NCI-H748 treated with DMSO at 0.1 percent for 48 hours (cell line): Measurements from ENCODE around the gene PCYT1A.
"Not testable (repeated sequence)": the region's sequence is repeated elsewhere in the genome, so short reads cannot be mapped to it uniquely, and the experiment has no call there.

Experiments
- DNase-seq: peaks from one replicate; lab custom pipeline; 2025; lab: John Stamatoyannopoulos, UW

PCYT1A gene

GRCh38 chr3:196287090-196287439 is 461 bp downstream of the PCYT1A start:
- no peak for DNase-seq

- DNase-seq = no peak
Observed at GRCh38 chr3:196284396-196284795, 3.1 kb downstream of the PCYT1A start.

- no peak for DNase-seq
Observed at GRCh38 chr3:196281962-196282361, 5.6 kb downstream of the PCYT1A start.

GRCh38 chr3:196280689-196281440 is 6.7 kb downstream of the PCYT1A start:
- no peak for DNase-seq

- no peak for DNase-seq
Observed at GRCh38 chr3:196275126-196275525, 12.4 kb downstream of the PCYT1A start.

- DNase-seq = no peak
Observed at GRCh38 chr3:196274585-196274984, 12.9 kb downstream of the PCYT1A start.

- DNase-seq = no peak
Observed at GRCh38 chr3:196273655-196274054, 13.9 kb downstream of the PCYT1A start.

GRCh38 chr3:196272826-196273225 is 14.7 kb downstream of the PCYT1A start:
- no peak for DNase-seq

GRCh38 chr3:196270499-196270898 is 17.0 kb downstream of the PCYT1A start:
- no peak for DNase-seq

GRCh38 chr3:196268284-196269163 is 19.0 kb downstream of the PCYT1A start:
- DNase-seq = no peak

GRCh38 chr3:196263819-196264218 is 23.7 kb downstream of the PCYT1A start:
- no peak for DNase-seq

GRCh38 chr3:196260784-196261183 is 26.7 kb downstream of the PCYT1A start:
- DNase-seq = no peak

GRCh38 chr3:196255776-196256175 is 31.8 kb downstream of the PCYT1A start:
- DNase-seq = no peak

GRCh38 chr3:196254376-196255283 is 32.9 kb downstream of the PCYT1A start:
- DNase-seq = no peak

GRCh38 chr3:196251918-196252317 is 35.6 kb downstream of the PCYT1A start:
- no peak for DNase-seq

- DNase-seq = no peak
Observed at GRCh38 chr3:196246612-196247308, 40.8 kb downstream of the PCYT1A start.

GRCh38 chr3:196244166-196244565 is 43.4 kb downstream of the PCYT1A start:
- not testable (repeated sequence) for DNase-seq

- no peak for DNase-seq
Observed at GRCh38 chr3:196241704-196242103, 45.8 kb downstream of the PCYT1A start.

- DNase-seq = no peak
Observed at GRCh38 chr3:196240424-196240823, 47.1 kb downstream of the PCYT1A start.

GRCh38 chr3:196238612-196239560 is 48.6 kb downstream of the PCYT1A start:
- DNase-seq = no peak
